ENCODE data around the gene RBM10.

The RBM10 gene

DNA sequence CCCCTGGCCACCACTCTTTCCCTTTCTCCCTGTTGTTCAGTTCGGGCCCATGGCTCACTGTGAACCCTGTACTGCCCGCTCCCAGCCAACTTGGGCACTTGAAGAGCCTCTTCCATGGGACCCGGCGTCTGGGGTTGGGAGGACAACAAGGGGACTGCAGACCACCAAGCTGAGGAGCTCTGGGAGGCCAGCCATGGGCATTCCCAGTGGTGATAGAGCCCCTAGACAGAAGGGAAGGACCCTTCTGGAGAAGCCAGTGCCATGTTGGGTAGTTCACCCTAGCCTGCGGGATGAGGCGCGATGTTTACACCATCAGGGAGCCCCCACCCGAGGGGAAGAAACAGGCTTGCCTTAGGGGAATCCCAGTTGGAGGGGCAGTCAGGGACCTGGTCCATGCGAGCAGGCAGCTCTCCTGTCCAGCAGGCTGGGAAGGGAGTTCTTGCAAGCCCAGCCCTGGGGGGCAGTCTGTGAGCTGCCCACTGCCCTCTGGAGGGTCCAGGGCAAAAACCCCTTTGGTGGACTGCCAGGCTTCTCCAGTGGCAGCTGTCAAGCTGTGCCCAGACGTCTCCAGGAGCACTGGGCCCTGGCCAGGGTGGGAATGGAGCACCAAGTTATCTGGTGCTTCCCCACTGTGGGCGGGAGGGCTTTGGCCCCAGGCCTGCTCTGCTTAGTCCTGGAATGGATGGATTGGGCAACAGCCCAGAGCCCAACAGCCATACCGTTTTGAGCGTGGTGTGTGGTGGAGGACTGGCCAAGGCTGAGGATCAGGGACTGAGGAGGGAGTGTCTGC lies 24.9 kb downstream of the RBM10 start:
- TF ChIP-seq, protein P1, sequence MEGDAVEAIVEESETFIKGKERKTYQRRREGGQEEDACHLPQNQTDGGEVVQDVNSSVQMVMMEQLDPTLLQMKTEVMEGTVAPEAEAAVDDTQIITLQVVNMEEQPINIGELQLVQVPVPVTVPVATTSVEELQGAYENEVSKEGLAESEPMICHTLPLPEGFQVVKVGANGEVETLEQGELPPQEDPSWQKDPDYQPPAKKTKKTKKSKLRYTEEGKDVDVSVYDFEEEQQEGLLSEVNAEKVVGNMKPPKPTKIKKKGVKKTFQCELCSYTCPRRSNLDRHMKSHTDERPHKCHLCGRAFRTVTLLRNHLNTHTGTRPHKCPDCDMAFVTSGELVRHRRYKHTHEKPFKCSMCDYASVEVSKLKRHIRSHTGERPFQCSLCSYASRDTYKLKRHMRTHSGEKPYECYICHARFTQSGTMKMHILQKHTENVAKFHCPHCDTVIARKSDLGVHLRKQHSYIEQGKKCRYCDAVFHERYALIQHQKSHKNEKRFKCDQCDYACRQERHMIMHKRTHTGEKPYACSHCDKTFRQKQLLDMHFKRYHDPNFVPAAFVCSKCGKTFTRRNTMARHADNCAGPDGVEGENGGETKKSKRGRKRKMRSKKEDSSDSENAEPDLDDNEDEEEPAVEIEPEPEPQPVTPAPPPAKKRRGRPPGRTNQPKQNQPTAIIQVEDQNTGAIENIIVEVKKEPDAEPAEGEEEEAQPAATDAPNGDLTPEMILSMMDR (conservative IDR thresholded peaks at IDR 0.05; ENCODE audit: low read depth, low read length) = no peak
- no peak overlapping the region for H3K4me3 ChIP-seq (ENCODE audit: low read length)
- no peak for DNase-seq (ENCODE audit: low read depth)

DNA sequence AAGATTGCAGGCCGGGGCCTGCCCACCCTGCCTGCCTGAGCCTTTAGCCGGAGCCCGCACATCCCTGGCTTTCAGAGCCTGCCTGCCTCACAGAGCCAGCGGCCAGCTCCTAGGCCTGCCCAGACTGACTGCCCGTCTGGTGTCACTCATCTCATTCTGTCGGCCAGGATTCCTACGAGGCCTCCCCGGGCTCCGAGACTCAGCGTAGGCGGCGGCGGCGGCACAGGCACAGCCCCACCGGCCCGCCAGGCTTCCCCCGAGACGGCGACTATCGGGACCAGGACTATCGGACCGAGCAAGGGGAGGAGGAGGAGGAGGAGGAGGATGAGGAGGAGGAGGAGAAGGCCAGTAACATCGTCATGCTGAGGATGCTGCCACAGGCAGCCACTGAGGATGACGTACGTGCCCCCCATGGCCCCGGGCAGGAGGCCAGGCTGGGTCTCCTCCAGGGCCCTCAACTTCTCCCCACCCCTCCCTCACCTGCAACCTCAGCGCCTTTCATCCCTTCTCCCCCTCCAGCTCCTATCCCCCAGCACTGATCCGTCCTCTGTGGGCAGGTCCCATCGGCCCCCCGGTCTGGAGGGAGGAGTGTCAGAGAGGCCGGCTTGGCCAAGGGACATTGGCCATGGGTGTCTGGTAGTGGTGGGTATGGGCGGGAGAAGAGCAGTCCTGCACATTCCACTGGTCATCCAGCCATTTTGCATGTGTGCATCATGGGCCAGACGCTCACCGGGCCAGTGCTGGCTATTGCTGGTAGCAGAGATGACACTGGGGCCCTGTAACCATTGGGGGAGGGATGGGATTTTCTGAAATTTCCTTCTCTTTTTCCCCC lies 26.1 kb downstream of the RBM10 start:
- H3K4me3 ChIP-seq (ENCODE audit: low read length) = no peak overlapping the region
- TF ChIP-seq, protein P1 (conservative IDR thresholded peaks at IDR 0.05; ENCODE audit: low read depth, low read length) = no peak
- DNase-seq (ENCODE audit: low read depth) = no peak

DNA sequence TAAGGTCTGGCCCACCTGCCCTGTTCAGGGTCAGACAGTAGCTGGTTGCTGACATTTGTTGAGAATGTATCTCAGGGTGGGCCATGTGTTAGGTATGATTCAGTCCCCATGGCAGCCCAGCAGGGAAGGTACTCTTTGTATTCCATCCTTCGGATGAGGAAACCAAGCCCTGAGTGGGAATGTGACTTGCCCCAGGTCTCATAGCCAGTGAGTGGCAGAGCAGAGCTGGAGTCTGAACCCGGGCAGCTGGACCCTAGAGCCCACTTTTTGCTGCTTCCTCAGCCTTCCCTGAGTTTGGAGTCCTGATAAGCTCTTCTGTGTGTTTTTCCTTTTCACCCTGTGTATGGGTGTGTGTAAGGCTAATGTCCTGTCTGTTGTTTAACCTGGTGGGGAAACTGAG lies 27.0 kb downstream of the RBM10 start:
- no peak for DNase-seq (ENCODE audit: low read depth)
- TF ChIP-seq, protein P1 (conservative IDR thresholded peaks at IDR 0.05; ENCODE audit: low read depth, low read length) = no peak
- H3K4me3 ChIP-seq (ENCODE audit: low read length) = no peak overlapping the region

DNA sequence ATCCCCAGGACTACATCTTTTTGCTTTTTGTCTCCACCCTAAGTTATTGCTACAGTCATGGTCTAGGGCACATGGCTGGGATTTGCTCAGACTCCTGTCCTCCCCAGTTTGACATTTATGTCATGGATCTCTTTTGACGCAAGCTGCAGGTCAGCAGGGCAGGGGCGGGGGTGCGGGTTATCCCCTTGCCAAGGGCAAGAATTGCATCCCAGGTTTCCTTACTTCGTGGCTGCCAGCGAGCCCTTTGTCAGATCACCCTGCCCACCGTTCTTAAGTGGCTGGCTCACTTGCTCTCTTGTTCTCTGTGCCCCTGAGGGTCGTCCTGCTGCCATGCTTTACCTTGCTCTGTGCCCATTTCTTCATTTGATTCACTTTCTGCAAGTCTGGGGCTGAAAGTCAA lies 27.5 kb downstream of the RBM10 start:
- TF ChIP-seq, protein P1 (conservative IDR thresholded peaks at IDR 0.05; ENCODE audit: low read depth, low read length) = no peak
- no peak for DNase-seq (ENCODE audit: low read depth)

DNA sequence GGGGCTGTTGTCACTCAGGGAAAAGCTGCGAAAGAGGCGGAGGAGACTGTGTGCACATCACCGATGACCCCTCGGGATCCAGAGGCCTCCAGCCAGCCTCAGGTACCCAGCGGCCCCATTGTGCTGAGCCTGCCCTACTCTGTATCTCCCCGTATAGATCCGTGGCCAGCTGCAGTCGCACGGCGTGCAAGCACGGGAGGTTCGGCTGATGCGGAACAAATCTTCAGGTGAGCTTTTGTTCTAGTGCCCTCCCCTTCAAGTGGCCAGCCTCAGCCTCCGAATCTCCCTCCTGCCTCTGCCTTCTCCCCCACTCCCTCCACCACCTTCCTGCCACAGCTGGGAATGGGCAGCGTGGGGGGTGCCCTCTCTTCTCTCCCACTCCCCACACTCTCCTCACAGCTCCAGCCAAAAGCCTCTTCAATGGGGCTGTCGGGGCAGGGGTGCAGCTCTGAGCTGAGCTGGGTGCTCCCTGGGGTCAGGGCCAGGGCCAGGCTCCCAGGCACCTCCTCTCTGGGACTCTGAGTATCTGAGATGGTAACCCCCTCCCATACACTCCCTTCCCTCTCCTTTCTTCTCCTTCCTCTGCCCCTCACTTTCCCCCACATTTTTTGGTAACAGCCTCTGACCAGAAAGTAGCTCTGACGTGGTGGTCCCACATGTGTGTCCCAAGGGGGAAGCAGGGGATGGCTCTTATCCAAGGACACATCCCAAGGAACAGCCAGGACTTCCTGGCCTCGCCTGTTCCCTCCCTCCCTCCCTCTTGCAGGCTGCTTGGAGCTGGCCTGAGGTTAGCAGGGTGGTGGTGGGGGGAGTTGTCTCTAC lies 28.2 kb downstream of the RBM10 start:
- TF ChIP-seq, protein P1 (conservative IDR thresholded peaks at IDR 0.05; ENCODE audit: low read depth, low read length) = no peak
- no peak for DNase-seq (ENCODE audit: low read depth)
- H3K4me3 ChIP-seq (ENCODE audit: low read length) = no peak overlapping the region

More for the DNA sequence above, 27.5 kb downstream of the RBM10 start:
- no peak overlapping the region for H3K4me3 ChIP-seq (ENCODE audit: low read length)

DNA sequence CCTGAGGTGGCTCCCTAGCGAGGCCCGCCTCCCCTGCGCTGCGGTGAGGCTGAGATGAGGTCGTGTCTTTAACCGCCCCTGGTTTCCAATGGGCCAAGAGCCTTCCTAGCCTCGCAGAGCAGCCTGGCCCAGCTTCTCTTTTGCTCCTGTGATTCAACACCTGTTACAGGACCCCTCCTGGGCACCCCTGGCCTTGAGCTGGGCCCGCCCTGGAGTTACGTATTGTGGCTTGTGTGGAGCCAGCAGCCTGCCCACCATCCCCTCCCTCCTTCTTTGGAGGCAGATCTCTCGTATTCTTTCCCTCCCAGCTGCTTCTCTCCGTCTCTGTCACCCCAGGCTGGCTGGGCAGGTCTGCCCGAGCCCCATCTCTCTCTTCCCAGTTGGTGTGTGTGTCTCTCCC lies 29.4 kb downstream of the RBM10 start:
- H3K4me3 ChIP-seq (ENCODE audit: low read length) = no peak overlapping the region
- TF ChIP-seq, protein P1 (conservative IDR thresholded peaks at IDR 0.05; ENCODE audit: low read depth, low read length) = no peak
- DNase-seq (ENCODE audit: low read depth) = no peak
